Stimulated activated CD4-positive, alpha-beta T cell treated with anti-CD3 and anti-CD28 coated beads, Interleukin-2, amount 100 ng/mL, for 4 hours (primary cell): ENCODE data around the gene RPL29.

ENCODE experiments used
- DNase-seq: peaks from one replicate; pipeline ENCODE4 v3.0.0-alpha.2; 2020; ENCODE audit warnings: low read depth

Gene RPL29

GRCh38 chr3:51945926-51946705, 49.6 kb downstream of the RPL29 start:
- no peak for DNase-seq

- DNase-seq, result no peak
These were observed 50.5 kb downstream of the RPL29 start for GRCh38 chr3:51945031-51945840.

- no peak for DNase-seq
These were observed 51.2 kb downstream of the RPL29 start for GRCh38 chr3:51944451-51945021.
